Measurements from ENCODE around the gene PRR13. TPM values are rescaled to one million over a fixed set of nuclear protein-coding genes. Genes with fewer than 3 reads are reported as not detected.

PRR13 gene
- total and polyA plus RNA-seq, 9 of the 15 experiments (the other 6 are each of a cell fraction or from before 2014, with no cell fraction given) = 117 to 835 (median 285) TPM

GRCh38 chr12:53424626-53425514 is 16.7 kb upstream of the PRR13 start (continued):
- TF ChIP-seq POLR2B (IDR thresholded peaks at IDR 0.05; ENCODE audit: low read depth, partially characterized antibody) = peak; percentile 33
- TF ChIP-seq ZNF518B (CRISPR knock-in tag; IDR thresholded peaks at IDR 0.05) = no peak
- TF ChIP-seq HDAC3 (IDR thresholded peaks at IDR 0.05; ENCODE audit: borderline replicate concordance, partially characterized antibody) = no peak
- TF ChIP-seq KDM2B (CRISPR knock-in tag; IDR thresholded peaks at IDR 0.05) = no peak
- 0 out of 2 replicates have a peak, but pooled peaks have one; percentile 47 for TF ChIP-seq ELF2 (CRISPR knock-in tag; IDR thresholded peaks at IDR 0.05)
- TF ChIP-seq CBX2 (IDR thresholded peaks at IDR 0.05; ENCODE audit: insufficient read depth, low read length, poor library complexity, severe bottlenecking) = no peak
- no peak for TF ChIP-seq ZNF778 (CRISPR knock-in tag; IDR thresholded peaks at IDR 0.05)
- TF ChIP-seq ZNF551 (CRISPR knock-in tag; IDR thresholded peaks at IDR 0.05) = no peak
- no peak for TF ChIP-seq ILF3 (IDR thresholded peaks at IDR 0.05; ENCODE audit: borderline replicate concordance)
- TF ChIP-seq E4F1 (CRISPR knock-in tag; IDR thresholded peaks at IDR 0.05; ENCODE audit: borderline replicate concordance) = no peak
- peak; percentile 40; the same call in 1 of the 2 replicates for TF ChIP-seq PHF8 (IDR thresholded peaks at IDR 0.05; ENCODE audit: borderline replicate concordance, low read length)
- no peak for TF ChIP-seq TSC22D4 (tag; IDR thresholded peaks at IDR 0.05)
- TF ChIP-seq ZNF280A (IDR thresholded peaks at IDR 0.05; ENCODE audit: low read depth, partially characterized antibody) = no peak
- TF ChIP-seq KDM4B (IDR thresholded peaks at IDR 0.05; ENCODE audit: borderline replicate concordance in 2 of 2, low read depth in 1 of 2) = no peak
- TF ChIP-seq MAFK (IDR thresholded peaks at IDR 0.05; ENCODE audit: low read length) = no peak
- no peak for TF ChIP-seq ZKSCAN3 (CRISPR knock-in tag; IDR thresholded peaks at IDR 0.05)

All from K562 (cell line).